MV-4-11 (cell line): ENCODE data around the gene NPIPA2.
"Not testable (repeated sequence)": the region's sequence is repeated elsewhere in the genome, so short reads cannot be mapped to it uniquely, and the experiment has no call there.

Experiments used
- DNase-seq: peaks from one replicate; lab custom pipeline; 2025; lab: John Stamatoyannopoulos, UW

Gene NPIPA2

GRCh38 chr16:14742273-14743128 lies at the start of gene NPIPA2:
NPIPA2 (plus strand) TSS chr16:14742533; CDS start chr16:14748066, 5,533 bp downstream.
- not testable (repeated sequence) for DNase-seq

GRCh38 chr16:14694129-14694528 lies 48.2 kb upstream of the NPIPA2 start, which contains the start of gene PLA2G10:
PLA2G10 (minus strand) TSS chr16:14694308; CDS start chr16:14694229, 79 bp downstream.
- DNase-seq: not testable (repeated sequence)

DNA sequence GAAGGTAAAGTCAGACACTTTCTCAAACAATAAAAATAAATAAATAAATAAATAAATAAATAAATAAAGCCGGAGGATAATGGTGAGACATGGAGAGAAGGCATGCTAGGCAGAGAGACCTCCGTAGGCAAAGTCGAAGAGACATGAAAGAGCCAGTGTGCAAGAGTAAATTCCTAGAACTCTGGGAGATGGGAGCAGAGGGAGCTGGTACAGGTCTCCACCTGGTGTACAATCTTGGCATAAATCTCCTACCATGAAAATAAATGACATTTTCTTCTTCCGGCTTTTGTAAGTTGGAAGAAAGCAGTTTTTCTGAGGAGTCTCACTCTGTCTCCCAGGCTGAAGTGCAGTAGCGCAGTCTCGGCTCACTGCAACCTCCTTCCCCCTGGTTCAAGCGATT lies 40.5 kb upstream of the NPIPA2 start:
- not testable (repeated sequence) for DNase-seq

GRCh38 chr16:14702672-14703071 lies 39.7 kb upstream of the NPIPA2 start:
- DNase-seq: not testable (repeated sequence)

DNA sequence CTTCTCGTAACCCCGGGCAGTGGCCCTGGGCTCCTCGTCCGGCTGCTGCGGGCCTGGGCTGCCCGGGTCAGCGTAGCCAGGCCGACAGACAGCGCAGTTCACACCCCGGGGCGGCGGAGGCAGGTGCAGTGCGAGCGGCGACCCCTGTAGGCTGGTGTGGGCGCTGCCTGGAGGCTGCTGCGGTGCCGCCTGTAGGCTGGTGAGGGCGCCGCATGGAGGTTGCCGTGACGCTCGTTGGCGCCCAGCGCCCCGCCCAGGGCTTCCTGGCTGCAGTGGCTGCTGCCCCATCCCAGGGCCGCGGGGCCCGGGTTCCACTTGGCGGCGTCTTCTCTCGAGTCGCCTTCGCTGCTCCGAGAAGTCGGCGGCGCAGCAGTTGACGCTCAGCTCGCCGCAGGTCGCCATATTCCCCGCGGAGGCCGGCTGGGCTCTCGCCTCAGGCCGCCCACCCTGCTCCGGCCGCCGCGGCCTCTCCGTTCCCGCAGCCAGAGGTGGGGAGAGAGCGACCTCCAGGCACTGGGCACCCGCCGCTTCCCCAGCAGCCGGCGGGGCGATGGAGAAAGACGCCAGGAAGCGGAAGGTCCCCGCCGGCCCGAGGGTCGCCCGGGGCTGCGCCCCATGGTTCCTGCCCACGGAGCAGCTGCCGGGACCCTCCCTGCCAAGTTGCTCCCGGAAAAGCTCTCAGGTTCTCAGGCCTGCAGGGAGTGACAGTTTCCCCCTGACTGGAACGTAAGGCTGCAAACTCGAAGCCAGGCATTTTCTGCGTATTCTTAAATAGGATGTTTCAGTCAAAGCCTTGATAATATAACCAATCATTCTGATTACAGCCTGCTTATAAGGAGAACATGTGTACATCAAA lies 38.9 kb upstream of the NPIPA2 start, which contains the start of gene NPIPA3:
NPIPA3 (plus strand) TSS at position 256 of the 856 bp plus-strand sequence. CDS start 5,533 bp downstream, outside the sequence.
- not testable (repeated sequence) for DNase-seq

DNA sequence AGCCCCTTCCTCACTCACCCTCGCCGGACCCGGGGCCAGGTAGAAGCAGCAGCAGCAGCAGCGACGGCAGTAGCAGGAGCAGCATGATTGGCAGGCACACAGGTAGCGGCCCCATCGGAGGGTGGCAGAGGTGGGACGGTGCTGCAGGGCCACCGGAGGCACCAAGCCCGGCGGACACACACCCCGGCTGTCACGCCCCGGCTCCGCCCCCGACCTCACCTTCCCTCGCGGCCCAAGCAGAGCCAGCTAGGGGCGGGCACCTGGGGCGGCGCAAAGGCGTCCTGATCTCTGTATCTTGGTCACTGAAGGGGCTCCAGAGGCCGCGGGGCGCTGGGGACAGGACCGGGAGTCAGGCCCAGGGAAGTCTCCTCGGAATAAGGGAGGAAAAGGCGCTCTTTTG lies 9.1 kb upstream of the NPIPA2 start:
- DNase-seq: not testable (repeated sequence)

DNA sequence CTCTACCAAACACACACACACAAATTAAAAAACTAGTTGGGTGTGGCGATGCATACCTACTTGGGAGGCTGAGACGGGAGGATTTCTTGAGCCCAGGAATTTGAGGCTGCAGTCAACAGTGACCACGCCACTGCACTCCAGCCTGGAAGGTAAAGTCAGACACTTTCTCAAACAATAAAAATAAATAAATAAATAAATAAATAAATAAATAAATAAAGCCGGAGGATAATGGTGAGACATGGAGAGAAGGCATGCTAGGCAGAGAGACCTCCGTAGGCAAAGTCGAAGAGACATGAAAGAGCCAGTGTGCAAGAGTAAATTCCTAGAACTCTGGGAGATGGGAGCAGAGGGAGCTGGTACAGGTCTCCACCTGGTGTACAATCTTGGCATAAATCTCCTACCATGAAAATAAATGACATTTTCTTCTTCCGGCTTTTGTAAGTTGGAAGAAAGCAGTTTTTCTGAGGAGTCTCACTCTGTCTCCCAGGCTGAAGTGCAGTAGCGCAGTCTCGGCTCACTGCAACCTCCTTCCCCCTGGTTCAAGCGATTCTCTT lies 1.4 kb upstream of the NPIPA2 start:
- DNase-seq: not testable (repeated sequence)

DNA sequence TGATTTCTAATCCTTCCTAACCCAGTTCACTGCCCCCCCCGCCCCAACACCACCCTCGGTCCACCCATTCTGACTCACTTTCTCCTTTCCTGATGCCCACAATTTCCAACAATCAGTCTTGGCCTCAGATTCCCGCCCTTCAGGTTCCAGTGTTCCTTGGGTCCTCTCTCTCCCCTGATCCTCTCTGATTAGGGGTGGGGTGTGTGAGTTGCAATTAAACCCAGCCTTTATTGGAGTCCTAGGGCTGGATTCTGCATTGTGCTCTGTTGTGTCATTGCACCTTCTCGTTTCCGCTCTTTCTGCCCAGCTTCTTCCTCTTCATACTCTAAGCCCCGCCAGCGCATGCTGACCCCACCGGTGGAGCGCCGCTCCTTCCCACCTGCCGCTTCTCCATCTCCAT lies 539 bp upstream of the NPIPA2 start:
- not testable (repeated sequence) for DNase-seq

DNA sequence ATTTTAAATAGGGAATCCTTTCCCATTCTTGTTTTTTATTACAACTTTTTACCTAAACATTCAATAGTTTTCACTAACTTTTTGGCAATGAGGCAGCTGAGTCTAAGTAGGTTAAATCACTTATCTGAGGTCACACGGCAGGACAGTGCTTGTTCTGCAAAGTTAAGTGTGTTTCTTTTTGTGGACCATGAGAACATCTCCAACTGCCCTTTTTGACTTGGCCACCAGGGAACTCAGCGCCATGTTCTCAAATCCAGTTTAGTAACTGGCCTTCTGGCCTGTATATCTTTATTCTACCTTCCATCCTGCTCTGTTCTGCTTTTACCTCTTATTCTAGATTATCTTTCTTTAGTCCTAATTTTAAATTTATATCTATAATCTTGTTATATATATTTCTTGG lies 31.3 kb downstream of the NPIPA2 start:
- DNase-seq: not testable (repeated sequence)

GRCh38 chr16:14775624-14776023 lies 33.3 kb downstream of the NPIPA2 start:
- DNase-seq: not testable (repeated sequence)

DNA sequence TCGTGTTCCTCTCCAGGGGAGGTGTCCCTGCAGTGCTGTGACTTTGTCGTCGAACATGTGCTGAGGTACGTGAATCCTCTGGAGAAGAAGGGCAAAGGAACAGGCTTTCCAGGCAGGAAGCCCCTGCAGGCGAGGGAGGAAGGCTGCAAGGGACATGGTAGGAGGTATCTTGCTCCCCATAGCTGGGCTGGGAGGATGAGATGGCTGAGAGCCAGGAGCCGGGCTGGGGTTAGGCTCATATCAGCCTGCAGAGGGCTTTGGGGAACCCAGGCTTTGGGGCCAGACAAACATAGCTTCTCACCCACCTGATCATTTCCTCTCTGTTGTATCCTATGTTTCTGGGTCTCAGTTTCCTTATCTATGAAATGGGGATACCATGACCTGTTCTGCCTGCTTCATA lies 34.4 kb downstream of the NPIPA2 start:
- DNase-seq: not testable (repeated sequence)

DNA sequence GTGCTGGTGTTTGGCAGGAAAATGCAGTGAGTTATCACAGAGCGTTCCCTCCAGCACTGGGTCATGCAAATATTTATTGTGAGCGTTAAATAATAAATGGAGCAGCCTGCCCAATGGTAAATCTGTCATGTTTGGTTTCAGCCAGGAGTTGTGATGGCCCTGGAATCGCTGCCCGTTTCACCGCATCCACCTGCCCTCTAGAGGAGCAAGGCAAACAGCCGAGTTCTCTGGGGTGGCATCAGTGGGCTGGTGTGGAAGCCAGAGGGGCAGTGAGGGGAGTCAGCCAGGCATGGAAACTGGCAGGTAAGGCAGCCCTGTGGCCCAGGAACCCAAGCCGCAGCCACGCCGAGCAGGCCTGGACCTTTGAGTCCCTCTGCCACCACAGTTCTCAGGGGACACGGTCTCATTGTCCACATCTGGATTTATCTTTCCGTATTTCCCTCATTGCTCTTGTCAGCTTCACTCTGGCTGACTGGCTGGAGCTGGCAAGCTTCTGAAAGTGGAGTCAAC lies 37.1 kb downstream of the NPIPA2 start:
- DNase-seq: not testable (repeated sequence)

- not testable (repeated sequence) for DNase-seq
Observed at GRCh38 chr16:14786180-14786579, 43.8 kb downstream of the NPIPA2 start.

- DNase-seq: not testable (repeated sequence)
Observed at GRCh38 chr16:14789577-14789976, 47.2 kb downstream of the NPIPA2 start.

DNA sequence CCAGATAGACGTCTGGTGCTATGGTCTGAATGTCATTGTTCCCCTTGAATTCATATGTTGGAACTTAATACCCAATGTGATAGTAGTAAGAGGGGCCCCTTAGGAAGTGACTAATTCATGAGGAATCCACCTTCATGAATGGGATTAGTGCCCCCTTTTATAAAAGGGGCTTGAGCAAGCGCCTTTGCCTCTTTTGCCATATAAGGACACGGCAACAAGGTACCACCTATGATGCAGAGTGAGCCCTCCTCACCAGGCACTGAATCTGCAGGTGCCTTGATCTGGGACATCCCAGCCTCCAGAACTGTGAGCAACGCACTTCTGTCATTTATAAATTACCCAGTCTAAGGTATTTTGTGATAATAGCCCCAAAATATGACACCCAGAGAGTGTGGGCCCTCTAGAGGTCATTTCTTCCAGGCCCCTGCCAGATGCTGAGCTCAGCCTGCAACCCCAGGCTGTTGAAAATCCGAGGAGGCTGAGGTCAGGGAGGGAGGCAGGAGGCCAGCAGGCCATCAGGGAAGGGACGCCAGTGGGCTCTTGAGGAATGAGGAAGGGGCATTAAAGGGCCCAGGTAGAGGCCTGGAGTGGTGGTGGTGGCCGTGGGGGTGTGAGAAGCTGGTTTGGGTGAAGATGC lies 48.1 kb downstream of the NPIPA2 start:
- DNase-seq: not testable (repeated sequence)

- not testable (repeated sequence) for DNase-seq
Observed at GRCh38 chr16:14792914-14793313, 50.6 kb downstream of the NPIPA2 start.

DNA sequence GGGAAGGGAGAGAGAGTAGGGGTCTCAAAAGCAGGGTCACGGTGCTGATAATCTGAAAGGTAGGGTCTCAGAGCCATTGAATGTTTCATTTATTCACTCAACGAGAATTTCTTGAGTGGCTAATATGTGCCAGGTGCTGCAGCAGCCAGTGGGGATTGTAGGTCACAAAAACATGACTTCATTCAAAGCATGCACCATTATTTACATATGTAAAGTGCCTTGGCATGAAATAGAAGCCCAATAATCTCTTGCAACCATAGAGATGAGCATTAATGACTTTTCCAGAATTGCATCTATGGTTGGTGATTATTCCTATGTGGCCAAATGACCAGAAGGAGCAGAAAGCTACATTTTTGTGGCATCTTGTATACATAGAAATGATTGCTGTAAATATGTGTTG lies 55.2 kb downstream of the NPIPA2 start:
- DNase-seq: not testable (repeated sequence)

DNA sequence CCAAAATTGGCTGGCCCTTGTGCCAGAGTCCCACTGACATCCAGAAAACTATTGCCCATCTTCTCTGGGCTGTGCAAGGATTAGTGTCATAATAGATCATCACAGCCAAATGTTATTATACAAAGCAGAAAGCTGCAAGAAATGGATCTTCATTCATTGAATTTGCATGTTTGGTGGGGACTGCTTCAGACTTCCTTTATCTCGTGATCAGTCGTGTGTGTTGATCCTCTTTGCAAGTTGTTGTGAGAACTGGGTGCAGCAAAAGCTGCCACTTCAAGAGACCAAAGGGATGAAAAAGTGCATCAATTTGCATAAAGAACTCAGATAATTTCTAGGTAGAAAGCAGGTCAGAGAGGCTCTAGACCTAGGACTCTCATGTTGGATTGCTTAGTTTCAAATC lies 61.2 kb downstream of the NPIPA2 start:
- DNase-seq: not testable (repeated sequence)

GRCh38 chr16:14807184-14807678 lies 64.9 kb downstream of the NPIPA2 start:
- DNase-seq: not testable (repeated sequence)

DNA sequence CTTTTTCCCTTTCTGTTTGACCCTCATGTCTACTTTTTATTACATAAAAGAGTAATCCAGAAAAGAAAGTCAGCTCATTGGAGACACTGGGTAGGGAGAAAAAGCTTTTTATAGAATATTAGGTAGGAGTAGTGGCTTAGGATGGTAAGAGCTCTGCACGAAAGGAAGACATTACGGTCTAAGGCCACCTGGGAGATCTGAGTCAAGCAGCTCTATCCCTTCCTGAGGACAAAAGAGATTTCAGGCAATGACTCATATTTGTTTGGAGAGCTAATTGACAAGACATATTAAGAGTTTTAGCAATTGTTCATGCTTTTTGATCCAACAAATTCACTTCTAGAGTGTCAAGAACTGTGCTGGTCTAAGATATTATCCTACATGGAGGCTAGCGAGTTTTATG lies 71.6 kb downstream of the NPIPA2 start:
- DNase-seq: not testable (repeated sequence)
